Measurements from ENCODE around the gene GABRD. TPM values are rescaled to one million over a fixed set of nuclear protein-coding genes. Genes with fewer than 3 reads are reported as not detected.

GABRD gene
- total RNA-seq, 1 donor from 2014 or later, result not detected

GRCh38 chr1:2033165-2033564, 14.0 kb downstream of the GABRD start:
- H3K79me2 ChIP-seq (ENCODE audit: insufficient read depth, low read length), result no peaks in the 10 kb centered on the region
- TF ChIP-seq CTCF (IDR thresholded peaks at IDR 0.05; ENCODE audit: insufficient read depth, low read depth, low read length) (no peak), EZH2 (IDR thresholded peaks at IDR 0.05; ENCODE audit: insufficient read depth, low read length) (no peak)
- Mint-ChIP-seq H3K27me3 (ENCODE audit: low read depth, unreplicated experiment) (peaks cover 35% of the 10 kb centered on the region), H3K36me3 (ENCODE audit: low read depth, unreplicated experiment) (no peaks in the 10 kb centered on the region), H3K27ac (ENCODE audit: unreplicated experiment) (no peak overlapping the region), H3K9me3 (ENCODE audit: unreplicated experiment) (no peaks in the 10 kb centered on the region), H3K4me1 (ENCODE audit: low read depth, unreplicated experiment) (no peaks in the 10 kb centered on the region), H3K4me3 (ENCODE audit: unreplicated experiment) (no peak overlapping the region)
- H4K20me1 ChIP-seq (ENCODE audit: insufficient read depth, low read length), result no peaks in the 10 kb centered on the region
- H2AFZ ChIP-seq (ENCODE audit: low read depth, low read length), result no peak overlapping the region
- no peak overlapping the region for H3K4me3 ChIP-seq (ENCODE audit: insufficient read depth, low read depth, low read length)
- no peak overlapping the region for H3K9ac ChIP-seq (ENCODE audit: low read length)
- H3K36me3 ChIP-seq (ENCODE audit: insufficient read depth, low read length), result no peaks in the 10 kb centered on the region
- no peak overlapping the region for H3K4me2 ChIP-seq (ENCODE audit: low read length)
- H3K27me3 ChIP-seq (ENCODE audit: insufficient read depth, low read length), result peaks cover 2% of the 10 kb centered on the region
- FAIRE-seq (no peak), DNase-seq (ENCODE audit: low read depth) (no peak)
- no peaks in the 10 kb centered on the region for H3K9me3 ChIP-seq (ENCODE audit: insufficient read depth, low read depth, low read length)
- H3K27ac ChIP-seq (ENCODE audit: low read depth, low read length), result no peak overlapping the region
- no peaks in the 10 kb centered on the region for H3K4me1 ChIP-seq (ENCODE audit: insufficient read depth, low read length)

- Histone ChIP-seq H3K27ac (ENCODE audit: low read depth, low read length) (no peak overlapping the region), H2AFZ (ENCODE audit: low read depth, low read length) (no peak overlapping the region), H3K9me3 (ENCODE audit: insufficient read depth, low read depth, low read length) (no peaks in the 10 kb centered on the region), H4K20me1 (ENCODE audit: insufficient read depth, low read length) (no peaks in the 10 kb centered on the region), H3K4me1 (ENCODE audit: insufficient read depth, low read length) (no peaks in the 10 kb centered on the region), H3K4me2 (ENCODE audit: low read length) (no peak overlapping the region), H3K79me2 (ENCODE audit: insufficient read depth, low read length) (no peaks in the 10 kb centered on the region), H3K4me3 (ENCODE audit: insufficient read depth, low read depth, low read length) (no peak overlapping the region), H3K27me3 (ENCODE audit: insufficient read depth, low read length) (peaks cover 14% of the 10 kb centered on the region), H3K9ac (ENCODE audit: low read length) (no peak overlapping the region), H3K36me3 (ENCODE audit: insufficient read depth, low read length) (no peaks in the 10 kb centered on the region)
- no peak for DNase-seq (ENCODE audit: low read depth)
- no peaks in the 10 kb centered on the region for H3K9me3 Mint-ChIP-seq (ENCODE audit: unreplicated experiment)
- no peak overlapping the region for H3K27ac Mint-ChIP-seq (ENCODE audit: unreplicated experiment)
- TF ChIP-seq CTCF (IDR thresholded peaks at IDR 0.05; ENCODE audit: insufficient read depth, low read depth, low read length) (no peak), EZH2 (IDR thresholded peaks at IDR 0.05; ENCODE audit: insufficient read depth, low read length) (no peak)
- FAIRE-seq, result no peak
- no peaks in the 10 kb centered on the region for H3K4me1 Mint-ChIP-seq (ENCODE audit: low read depth, unreplicated experiment)
- peaks cover 39% of the 10 kb centered on the region for H3K27me3 Mint-ChIP-seq (ENCODE audit: low read depth, unreplicated experiment)
- H3K36me3 Mint-ChIP-seq (ENCODE audit: low read depth, unreplicated experiment), result no peaks in the 10 kb centered on the region
- no peak overlapping the region for H3K4me3 Mint-ChIP-seq (ENCODE audit: unreplicated experiment)
Observed at GRCh38 chr1:2036287-2036686, 17.1 kb downstream of the GABRD start.

GRCh38 chr1:2037314-2037979, 18.3 kb downstream of the GABRD start:
- FAIRE-seq, result no peak
- H3K79me2 ChIP-seq (ENCODE audit: insufficient read depth, low read length), result no peaks in the 10 kb centered on the region

More at GRCh38 chr1:2037314-2037979, 18.3 kb downstream of the GABRD start:
- Histone ChIP-seq H3K9ac (ENCODE audit: low read length) (no peak overlapping the region), H3K36me3 (ENCODE audit: insufficient read depth, low read length) (no peaks in the 10 kb centered on the region), H3K4me1 (ENCODE audit: insufficient read depth, low read length) (no peaks in the 10 kb centered on the region), H3K9me3 (ENCODE audit: insufficient read depth, low read depth, low read length) (no peaks in the 10 kb centered on the region), H3K4me2 (ENCODE audit: low read length) (no peak overlapping the region), H3K27me3 (ENCODE audit: insufficient read depth, low read length) (peaks cover 14% of the 10 kb centered on the region), H2AFZ (ENCODE audit: low read depth, low read length) (no peak overlapping the region), H3K27ac (ENCODE audit: low read depth, low read length) (no peak overlapping the region), H4K20me1 (ENCODE audit: insufficient read depth, low read length) (no peaks in the 10 kb centered on the region), H3K4me3 (ENCODE audit: insufficient read depth, low read depth, low read length) (no peak overlapping the region)
- Mint-ChIP-seq H3K27ac (ENCODE audit: unreplicated experiment) (no peak overlapping the region), H3K27me3 (ENCODE audit: low read depth, unreplicated experiment) (peaks cover 45% of the 10 kb centered on the region), H3K4me1 (ENCODE audit: low read depth, unreplicated experiment) (no peaks in the 10 kb centered on the region), H3K9me3 (ENCODE audit: unreplicated experiment) (no peaks in the 10 kb centered on the region), H3K36me3 (ENCODE audit: low read depth, unreplicated experiment) (peaks cover 3% of the 10 kb centered on the region), H3K4me3 (ENCODE audit: unreplicated experiment) (no peak overlapping the region)
- no peak for DNase-seq (ENCODE audit: low read depth)
- no peak for TF ChIP-seq CTCF (IDR thresholded peaks at IDR 0.05; ENCODE audit: insufficient read depth, low read depth, low read length)
- no peak for TF ChIP-seq EZH2 (IDR thresholded peaks at IDR 0.05; ENCODE audit: insufficient read depth, low read length)
